CD4-positive, alpha-beta T cell treated with Interleukin-17A for 1 hour (primary cell): Measurements from ENCODE around the gene CHSY3.
A peak's percentile ranks its signal among the peaks of the same experiment; 100 is the strongest.

Experiments
- DNase-seq: peaks from one replicate; pipeline ENCODE4 v3.0.0-alpha.2; 2020

Gene CHSY3

DNA sequence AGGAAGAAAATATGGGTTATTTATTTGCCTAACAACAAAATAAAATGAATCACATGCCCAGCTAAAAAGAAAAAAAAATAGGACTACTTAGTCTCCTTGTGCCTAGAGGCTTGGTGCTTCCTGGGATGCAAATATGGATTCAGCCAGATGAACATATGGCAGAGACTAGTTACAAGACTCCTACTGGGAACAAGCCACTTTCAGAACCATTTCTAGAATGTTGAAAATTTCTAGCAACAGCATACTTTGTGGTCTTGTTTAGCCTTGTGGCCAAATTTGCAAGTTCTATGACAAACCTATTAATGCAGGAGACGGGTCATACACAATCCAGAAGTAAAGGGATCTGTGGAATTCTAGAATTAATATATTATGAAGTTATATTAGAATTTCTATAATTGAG, 198.7 kb downstream of the CHSY3 start:
- DNase-seq, result no peak

DNA sequence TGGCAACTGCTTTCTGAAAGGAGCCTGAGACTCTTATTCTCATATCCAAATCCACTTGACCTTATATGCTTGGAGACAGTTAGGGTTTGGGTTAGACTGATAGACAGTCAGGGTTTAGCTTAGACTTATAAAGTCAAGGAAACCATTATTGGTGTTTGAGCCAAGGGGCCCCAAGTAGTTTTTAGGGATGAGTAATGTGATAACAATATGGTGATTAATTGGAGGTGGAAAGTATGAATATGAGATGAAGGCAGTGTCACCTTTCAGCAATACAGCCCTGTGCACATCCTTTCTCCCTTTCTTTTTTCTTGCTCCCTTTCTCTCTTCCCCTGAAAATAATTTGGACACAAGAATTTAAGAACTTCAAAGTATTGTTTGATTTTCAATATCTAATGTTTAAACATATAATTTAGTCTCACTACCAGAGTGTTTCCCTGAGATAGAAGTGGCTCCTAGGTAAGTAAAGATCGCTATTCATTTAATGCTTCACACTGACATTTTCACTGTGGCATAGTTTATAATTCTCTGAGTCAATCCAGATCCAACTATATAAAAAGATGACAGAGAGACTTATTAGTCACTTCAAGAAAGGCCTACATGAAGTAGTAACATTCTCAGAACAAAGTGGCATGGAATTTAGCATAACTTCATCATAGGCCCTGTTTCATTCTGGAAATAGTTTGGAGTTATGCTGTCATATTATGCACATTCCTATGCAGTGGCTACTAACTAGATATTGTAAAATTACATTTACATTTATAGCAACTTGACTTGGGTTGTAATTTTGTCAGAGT, 200.8 kb downstream of the CHSY3 start:
- no peak for DNase-seq

DNA sequence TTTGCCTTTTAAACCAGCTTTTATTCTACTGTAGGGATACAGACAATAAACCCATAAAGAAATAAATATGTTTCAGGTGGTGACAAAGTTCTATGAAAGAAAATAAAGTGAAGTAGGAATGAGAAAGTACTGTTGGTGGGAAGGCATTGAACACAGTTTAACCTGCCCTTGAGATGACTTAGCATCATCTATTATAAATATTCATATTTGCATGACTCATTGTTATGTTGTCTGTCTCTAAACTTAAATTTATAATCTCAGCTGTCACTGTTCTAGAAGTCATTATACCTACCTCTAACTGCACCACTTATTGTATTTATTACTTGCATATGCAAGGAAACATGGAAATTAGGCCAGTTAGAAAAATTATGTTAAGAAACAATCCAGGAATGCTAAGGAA, 202.2 kb downstream of the CHSY3 start:
- DNase-seq, result no peak

- peak; percentile 13 for DNase-seq
Measured at GRCh38 chr5:130109152-130109551, 204.9 kb downstream of the CHSY3 start.

- no peak for DNase-seq
Measured at GRCh38 chr5:130110328-130110727, 206.1 kb downstream of the CHSY3 start.

DNA sequence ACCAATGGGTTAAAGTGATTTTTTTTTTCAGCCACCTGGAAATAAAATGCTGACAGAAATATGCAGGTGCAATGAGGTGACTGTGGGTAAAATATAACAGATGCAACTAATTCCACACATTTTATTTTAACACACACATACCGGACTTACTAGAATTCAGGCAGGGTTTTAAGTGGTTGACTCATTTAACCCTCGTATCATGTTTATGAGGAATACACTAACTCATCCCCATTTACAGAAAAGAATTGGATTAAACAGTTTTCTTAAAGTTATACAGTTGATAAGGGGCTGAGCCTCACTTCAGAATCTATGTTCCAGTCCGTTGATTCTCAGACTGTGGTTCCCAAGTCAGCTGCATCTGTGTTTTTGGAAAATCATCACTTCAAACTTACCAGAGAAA, 207.5 kb downstream of the CHSY3 start:
- no peak for DNase-seq

DNA sequence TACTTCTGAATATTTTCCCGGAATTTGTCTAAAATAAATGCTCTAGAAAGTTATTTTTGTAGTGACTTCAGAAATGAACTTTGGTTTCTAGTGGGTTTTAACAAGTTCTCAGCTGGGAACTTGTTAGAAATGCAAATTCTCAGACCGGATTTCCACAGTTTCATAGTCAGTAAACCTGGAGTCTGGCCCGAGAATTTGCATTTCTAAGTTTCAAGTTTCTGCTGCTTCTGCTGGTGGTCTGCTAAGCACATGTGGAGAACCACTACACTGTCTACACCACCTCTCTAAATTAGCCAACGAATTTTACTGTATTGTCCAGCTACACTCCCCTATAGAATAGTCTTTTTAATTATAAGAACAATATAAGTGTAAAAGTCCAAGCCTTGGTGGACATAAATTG, 208.0 kb downstream of the CHSY3 start:
- DNase-seq, result no peak

DNA sequence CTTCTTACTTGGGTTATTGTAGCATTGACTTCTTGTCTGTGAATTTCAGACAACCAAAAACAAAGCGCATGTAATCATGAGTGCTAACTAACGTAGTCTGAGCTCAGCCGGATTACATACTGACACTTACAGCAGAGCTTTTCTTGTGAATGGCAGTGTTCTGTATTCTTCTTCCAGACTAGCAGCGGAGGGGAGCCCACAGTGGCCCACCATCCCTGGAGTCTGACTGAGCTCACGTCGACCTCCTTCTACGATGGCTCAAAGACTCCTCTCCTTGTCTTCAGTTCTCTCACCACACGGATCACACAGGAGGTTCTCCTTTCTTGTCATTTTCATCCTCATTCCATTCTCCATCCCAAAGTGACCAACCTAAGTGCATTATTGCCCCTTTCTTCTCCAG, 211.4 kb downstream of the CHSY3 start:
- DNase-seq, result no peak

DNA sequence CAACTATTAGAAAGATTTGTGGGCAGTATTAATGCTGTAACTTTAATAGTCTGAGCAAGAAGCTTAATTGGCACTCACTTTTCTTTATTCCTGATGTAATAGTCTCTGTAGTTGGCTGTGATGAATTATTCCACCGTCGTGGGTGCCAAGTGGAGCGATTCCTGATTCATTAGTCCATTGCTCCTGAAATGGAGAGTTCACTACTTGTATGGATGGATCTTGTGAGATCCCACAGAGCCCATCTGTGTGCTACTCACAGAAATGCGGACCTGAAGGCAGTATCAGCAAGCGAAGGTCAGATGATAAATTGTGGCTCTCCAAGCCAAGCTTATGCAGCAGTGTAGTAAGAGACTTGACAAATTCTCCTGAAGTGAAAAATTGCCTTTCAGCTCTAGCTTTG, 212.2 kb downstream of the CHSY3 start:
- no peak for DNase-seq

GRCh38 chr5:130116972-130117371, 212.7 kb downstream of the CHSY3 start:
- no peak for DNase-seq

GRCh38 chr5:130126746-130127145, 222.5 kb downstream of the CHSY3 start:
- DNase-seq, result no peak

GRCh38 chr5:130135506-130135905, 231.2 kb downstream of the CHSY3 start:
- no peak for DNase-seq

GRCh38 chr5:130136300-130136699, 232.0 kb downstream of the CHSY3 start:
- no peak for DNase-seq

DNA sequence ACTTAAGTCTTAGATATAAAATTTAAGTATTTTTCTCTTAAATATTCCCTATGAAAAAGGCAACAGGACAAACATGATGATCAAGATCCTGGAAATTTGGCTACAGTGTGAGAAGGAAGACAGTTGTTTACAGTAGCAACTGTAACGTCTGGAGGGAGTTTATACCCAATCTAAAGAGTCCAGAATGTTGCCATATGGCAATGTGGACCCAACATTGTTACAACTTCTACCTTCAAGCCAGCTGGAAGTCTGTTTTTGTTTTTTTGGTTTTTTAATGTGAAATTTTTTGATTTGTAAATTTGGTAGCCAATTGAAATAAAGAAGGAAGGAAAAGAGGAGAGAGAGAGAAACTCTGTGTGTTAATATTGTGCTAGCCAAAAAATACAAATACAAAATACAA, 233.4 kb downstream of the CHSY3 start:
- no peak for DNase-seq

- no peak for DNase-seq
Measured at GRCh38 chr5:130138406-130139045, 234.3 kb downstream of the CHSY3 start.

GRCh38 chr5:130141659-130142320, 237.5 kb downstream of the CHSY3 start:
- no peak for DNase-seq

DNA sequence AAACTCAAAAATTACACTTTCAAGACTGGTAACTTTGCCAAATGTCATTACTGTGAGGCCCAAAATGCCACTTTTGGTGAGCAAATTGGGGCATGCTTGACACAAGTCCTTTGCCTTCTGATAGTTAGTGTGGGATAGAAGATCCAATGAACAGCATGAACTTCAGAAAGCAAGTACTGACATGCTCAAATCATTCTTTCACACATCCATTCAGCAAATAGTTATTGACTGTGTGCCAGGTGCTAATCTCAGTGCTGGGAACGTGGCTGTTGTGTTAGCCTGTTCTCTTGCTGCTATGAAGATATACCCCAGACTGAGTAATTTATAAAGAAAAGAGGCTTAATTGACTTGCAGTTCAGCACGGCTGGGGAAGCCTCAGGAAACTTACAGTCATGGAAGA, 247.0 kb downstream of the CHSY3 start:
- no peak for DNase-seq

- DNase-seq, result no peak
Measured at GRCh38 chr5:130155345-130156011, 251.2 kb downstream of the CHSY3 start.

GRCh38 chr5:130158036-130158435, 253.8 kb downstream of the CHSY3 start:
- no peak for DNase-seq

GRCh38 chr5:130159968-130160367, 255.7 kb downstream of the CHSY3 start:
- no peak for DNase-seq

DNA sequence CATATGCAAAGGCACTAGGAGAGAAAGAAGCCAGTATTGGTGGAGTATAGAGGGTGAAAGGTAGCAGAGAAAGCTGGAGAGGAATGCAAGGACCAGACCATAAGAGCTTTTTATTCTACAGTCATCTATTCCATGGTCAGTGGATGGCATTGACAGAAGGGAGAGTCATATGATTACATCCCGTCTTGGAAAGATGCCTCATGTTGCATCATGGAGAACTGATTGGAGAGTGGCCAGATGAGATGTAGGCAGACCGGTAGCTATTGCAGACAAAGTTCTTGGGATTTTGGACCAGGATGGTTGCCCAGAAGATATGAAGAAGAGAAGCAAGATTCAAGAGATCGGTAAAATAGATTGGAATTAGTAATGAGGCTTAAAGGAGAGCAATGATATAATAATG, 260.7 kb downstream of the CHSY3 start:
- no peak for DNase-seq

GRCh38 chr5:130166839-130167490, 262.7 kb downstream of the CHSY3 start:
- no peak for DNase-seq

DNA sequence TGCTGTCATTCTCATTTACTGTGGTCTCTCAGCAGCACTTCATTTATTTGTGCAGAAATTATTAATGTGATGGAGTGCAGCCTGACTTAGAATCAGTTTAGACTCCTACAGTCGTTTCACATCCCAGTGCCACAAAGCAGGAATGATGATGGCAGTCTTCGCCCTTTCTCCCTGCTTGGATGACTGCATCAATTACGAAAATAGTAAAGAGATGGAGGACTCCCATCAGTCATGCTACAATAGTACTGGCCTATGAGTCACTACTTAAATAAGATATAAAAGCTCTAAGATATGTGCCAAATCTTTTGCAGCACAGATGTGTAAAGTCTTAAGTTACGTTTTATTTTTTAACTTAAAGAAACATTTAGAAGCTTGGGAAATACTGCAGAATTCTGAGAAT, 263.9 kb downstream of the CHSY3 start:
- DNase-seq, result no peak
